ENCODE data around the gene BMAL2.

DNA sequence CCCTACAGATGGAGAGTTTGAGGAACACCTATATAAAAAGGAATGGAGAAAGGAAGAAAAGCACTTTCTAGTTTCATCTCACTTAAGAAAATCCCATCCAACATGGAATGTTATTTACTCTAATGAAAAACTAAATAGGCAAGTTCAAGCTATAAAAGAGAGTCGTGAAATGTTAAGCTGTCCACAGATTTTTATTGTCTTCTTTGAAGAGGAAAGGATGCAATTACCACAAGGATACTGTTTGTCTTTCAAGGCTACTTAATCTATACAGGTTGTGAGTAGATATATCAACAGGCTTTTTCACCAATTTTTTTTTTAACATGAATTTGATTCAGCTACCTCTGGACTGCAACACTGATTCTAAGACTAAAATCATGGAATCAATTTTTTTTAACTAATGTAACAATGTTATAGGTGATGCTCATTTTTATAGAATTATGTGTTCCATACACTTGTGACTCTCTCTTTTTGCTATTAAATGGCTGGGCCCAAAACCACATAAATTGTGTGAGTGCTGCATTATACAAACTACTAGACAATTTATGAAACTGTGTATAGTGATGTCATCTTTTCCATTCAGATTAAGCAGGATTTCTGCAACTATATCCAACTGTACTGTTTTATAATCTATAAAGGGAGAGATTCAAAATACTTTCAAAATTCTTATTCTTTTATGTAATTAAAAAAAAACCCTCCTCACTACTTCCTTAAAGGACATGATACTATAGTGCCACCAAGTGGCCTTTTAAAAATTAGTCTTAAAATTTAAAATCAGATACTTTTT, 26.8 kb upstream of the BMAL2 start:
- TF ChIP-seq, protein P1, sequence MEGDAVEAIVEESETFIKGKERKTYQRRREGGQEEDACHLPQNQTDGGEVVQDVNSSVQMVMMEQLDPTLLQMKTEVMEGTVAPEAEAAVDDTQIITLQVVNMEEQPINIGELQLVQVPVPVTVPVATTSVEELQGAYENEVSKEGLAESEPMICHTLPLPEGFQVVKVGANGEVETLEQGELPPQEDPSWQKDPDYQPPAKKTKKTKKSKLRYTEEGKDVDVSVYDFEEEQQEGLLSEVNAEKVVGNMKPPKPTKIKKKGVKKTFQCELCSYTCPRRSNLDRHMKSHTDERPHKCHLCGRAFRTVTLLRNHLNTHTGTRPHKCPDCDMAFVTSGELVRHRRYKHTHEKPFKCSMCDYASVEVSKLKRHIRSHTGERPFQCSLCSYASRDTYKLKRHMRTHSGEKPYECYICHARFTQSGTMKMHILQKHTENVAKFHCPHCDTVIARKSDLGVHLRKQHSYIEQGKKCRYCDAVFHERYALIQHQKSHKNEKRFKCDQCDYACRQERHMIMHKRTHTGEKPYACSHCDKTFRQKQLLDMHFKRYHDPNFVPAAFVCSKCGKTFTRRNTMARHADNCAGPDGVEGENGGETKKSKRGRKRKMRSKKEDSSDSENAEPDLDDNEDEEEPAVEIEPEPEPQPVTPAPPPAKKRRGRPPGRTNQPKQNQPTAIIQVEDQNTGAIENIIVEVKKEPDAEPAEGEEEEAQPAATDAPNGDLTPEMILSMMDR (IDR thresholded peaks at IDR 0.05) = peak; percentile 34 to 66 (median 52)
- TF ChIP-seq POLR2A (IDR thresholded peaks at IDR 0.05) = no peak

Data from body of pancreas (tissue), 4 donors.